Measurements from ENCODE around the gene PPM1H. TPM values are rescaled to one million over a fixed set of nuclear protein-coding genes. Genes with fewer than 3 reads are reported as not detected.
"Not testable (repeated sequence)": the region's sequence is repeated elsewhere in the genome, so short reads cannot be mapped to it uniquely, and the experiment has no call there.

PPM1H gene
- total and polyA plus RNA-seq, 4 donors, result 22.0 to 35.8 (median 26.0) TPM

DNA sequence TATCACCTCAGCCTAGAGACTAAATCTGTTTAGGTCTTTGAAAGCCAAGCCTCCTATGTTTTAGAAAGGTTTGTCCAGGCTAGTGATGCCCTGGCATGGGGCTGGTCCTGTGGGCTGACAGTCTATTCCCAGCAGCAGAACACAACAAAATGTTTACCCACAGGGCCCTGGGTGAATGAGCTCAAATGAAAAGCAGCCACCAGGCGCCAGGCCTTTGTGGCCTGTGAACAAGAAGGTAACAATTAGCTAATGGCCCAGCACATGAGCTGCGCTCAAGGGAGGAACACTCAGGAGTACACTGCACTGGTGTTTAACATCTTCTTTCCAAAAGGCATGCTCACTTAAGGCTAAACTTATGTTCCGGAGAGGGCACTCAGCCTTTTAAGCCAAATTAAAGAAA, 266.2 kb downstream of the PPM1H start:
- no peaks in the 10 kb centered on the region for H3K36me3 ChIP-seq (ENCODE audit: control insufficient read depth, insufficient read depth, low read length)
- no peak overlapping the region for H3K4me3 ChIP-seq (ENCODE audit: low read depth, low read length)
- no peaks in the 10 kb centered on the region for H3K4me1 ChIP-seq (ENCODE audit: control insufficient read depth, insufficient read depth, low read length)
- 62% methylated on average over 3 of the region's 3 CpGs for WGBS (ENCODE audit: insufficient coverage)
- H3K27ac ChIP-seq (ENCODE audit: low read depth, low read length), result no peak overlapping the region
- no peaks in the 10 kb centered on the region for H3K27me3 ChIP-seq (ENCODE audit: control insufficient read depth, insufficient read depth, low read length)
- no peaks in the 10 kb centered on the region for H3K9me3 ChIP-seq (ENCODE audit: control insufficient read depth, insufficient read depth, low read length)
- DNase-seq (ENCODE audit: low read depth in 4 of 6, low spot score in 6 of 6), result no peak

GRCh38 chr12:62664951-62665350, 270.0 kb downstream of the PPM1H start:
- H3K4me1 ChIP-seq (ENCODE audit: control insufficient read depth, insufficient read depth, low read length); H3K36me3 ChIP-seq (ENCODE audit: control insufficient read depth, insufficient read depth, low read length); H3K27ac ChIP-seq (ENCODE audit: low read depth, low read length); DNase-seq (ENCODE audit: low read depth in 4 of 6, low spot score in 6 of 6); H3K4me3 ChIP-seq (ENCODE audit: low read depth, low read length); H3K9me3 ChIP-seq (ENCODE audit: control insufficient read depth, insufficient read depth, low read length); H3K27me3 ChIP-seq (ENCODE audit: control insufficient read depth, insufficient read depth, low read length): not testable (repeated sequence)
- WGBS (ENCODE audit: insufficient coverage), result 80% methylated on average over 2 of the region's 5 CpGs

DNA sequence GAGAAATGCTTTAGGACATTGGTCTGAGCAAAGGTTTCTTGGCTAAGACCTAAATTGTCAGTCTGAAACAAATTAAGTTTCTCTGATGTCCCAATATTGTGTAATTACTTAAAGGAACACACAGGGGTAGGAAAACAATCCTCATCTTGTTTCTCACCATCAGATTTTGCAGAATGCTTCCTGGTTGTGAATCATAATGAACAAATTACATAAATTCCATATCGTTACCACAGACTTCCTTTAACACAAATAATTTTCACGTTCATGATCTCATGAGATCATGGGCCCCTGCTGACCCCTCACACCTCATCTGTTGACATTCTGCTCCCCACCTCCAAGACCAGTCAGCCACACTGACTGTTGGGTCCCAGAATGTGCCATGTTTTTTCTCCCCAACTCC, 274.2 kb downstream of the PPM1H start:
- H3K4me3 ChIP-seq (ENCODE audit: low read depth, low read length), result no peak overlapping the region
- H3K4me1 ChIP-seq (ENCODE audit: control insufficient read depth, insufficient read depth, low read length), result peaks cover 26% of the 10 kb centered on the region
- DNase-seq (ENCODE audit: low read depth in 4 of 6, low spot score in 6 of 6), result no peak
- H3K9me3 ChIP-seq (ENCODE audit: control insufficient read depth, insufficient read depth, low read length), result peaks cover 3% of the 10 kb centered on the region
- H3K36me3 ChIP-seq (ENCODE audit: control insufficient read depth, insufficient read depth, low read length), result no peaks in the 10 kb centered on the region
- whole genome bisulfite sequencing (ENCODE audit: insufficient coverage), result 89% methylated on average over 2 of the region's 2 CpGs
- H3K27me3 ChIP-seq (ENCODE audit: control insufficient read depth, insufficient read depth, low read length), result no peaks in the 10 kb centered on the region
- no peak overlapping the region for H3K27ac ChIP-seq (ENCODE audit: low read depth, low read length)

GRCh38 chr12:62659453-62660295, 275.3 kb downstream of the PPM1H start:
- Histone ChIP-seq H3K9me3 (ENCODE audit: control insufficient read depth, insufficient read depth, low read length) (peaks cover 3% of the 10 kb centered on the region), H3K4me1 (ENCODE audit: control insufficient read depth, insufficient read depth, low read length) (peaks cover 35% of the 10 kb centered on the region), H3K27me3 (ENCODE audit: control insufficient read depth, insufficient read depth, low read length) (no peaks in the 10 kb centered on the region), H3K36me3 (ENCODE audit: control insufficient read depth, insufficient read depth, low read length) (no peaks in the 10 kb centered on the region), H3K4me3 (ENCODE audit: low read depth, low read length) (no peak overlapping the region), H3K27ac (ENCODE audit: low read depth, low read length) (peak overlapping the region; percentile 61)
- DNase-seq (ENCODE audit: low read depth in 4 of 6, low spot score in 6 of 6), result peak in 2 of 6 donors; percentile 40 to 69
- 25% methylated on average over 3 of the region's 3 CpGs for WGBS (ENCODE audit: insufficient coverage)

DNA sequence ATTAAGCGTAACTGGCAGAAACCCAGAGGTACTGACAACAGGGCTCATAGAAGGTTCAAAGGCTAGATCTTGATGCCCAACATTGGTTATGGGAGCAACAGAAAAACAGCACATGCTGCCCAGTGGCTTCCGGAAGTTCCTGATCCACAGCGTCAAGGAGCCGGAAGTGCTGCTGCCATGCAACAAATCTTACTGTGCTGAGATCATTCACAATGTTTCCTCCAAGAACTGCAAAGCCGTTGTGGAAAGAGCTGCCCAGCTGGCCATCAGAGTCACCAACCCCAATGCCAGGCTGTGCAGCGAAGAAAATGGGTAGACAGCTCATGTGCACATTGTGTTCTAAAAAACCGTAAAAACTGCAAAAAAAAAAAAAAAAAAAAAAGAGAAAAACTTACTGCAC, 276.0 kb downstream of the PPM1H start:
- Histone ChIP-seq H3K27me3 (ENCODE audit: control insufficient read depth, insufficient read depth, low read length) (no peaks in the 10 kb centered on the region), H3K9me3 (ENCODE audit: control insufficient read depth, insufficient read depth, low read length) (peaks cover 3% of the 10 kb centered on the region), H3K36me3 (ENCODE audit: control insufficient read depth, insufficient read depth, low read length) (no peaks in the 10 kb centered on the region), H3K27ac (ENCODE audit: low read depth, low read length) (peak overlapping the region; percentile 25), H3K4me1 (ENCODE audit: control insufficient read depth, insufficient read depth, low read length) (peaks cover 43% of the 10 kb centered on the region), H3K4me3 (ENCODE audit: low read depth, low read length) (no peak overlapping the region)
- WGBS (ENCODE audit: insufficient coverage), result 54% methylated on average over 5 of the region's 7 CpGs
- DNase-seq (ENCODE audit: low read depth in 4 of 6, low spot score in 6 of 6), result peak in 1 of 6 donors; percentile 20

DNA sequence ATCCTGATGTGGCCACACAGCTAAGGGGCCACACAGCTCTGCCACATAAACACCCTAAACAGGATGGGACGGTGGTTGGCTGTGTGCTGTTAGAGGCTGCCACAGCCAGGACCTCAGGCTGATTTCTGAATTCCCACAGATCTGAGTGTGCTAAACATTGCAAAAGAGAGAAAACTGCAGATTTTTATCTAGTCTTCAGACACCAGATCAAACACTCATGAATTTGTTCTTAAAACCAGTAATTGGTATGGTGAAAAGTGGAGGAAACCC, 277.7 kb downstream of the PPM1H start:
- no CpG with 5 or more reads among the region's 1 CpG for WGBS (ENCODE audit: insufficient coverage)
- no peaks in the 10 kb centered on the region for H3K36me3 ChIP-seq (ENCODE audit: control insufficient read depth, insufficient read depth, low read length)

DNA sequence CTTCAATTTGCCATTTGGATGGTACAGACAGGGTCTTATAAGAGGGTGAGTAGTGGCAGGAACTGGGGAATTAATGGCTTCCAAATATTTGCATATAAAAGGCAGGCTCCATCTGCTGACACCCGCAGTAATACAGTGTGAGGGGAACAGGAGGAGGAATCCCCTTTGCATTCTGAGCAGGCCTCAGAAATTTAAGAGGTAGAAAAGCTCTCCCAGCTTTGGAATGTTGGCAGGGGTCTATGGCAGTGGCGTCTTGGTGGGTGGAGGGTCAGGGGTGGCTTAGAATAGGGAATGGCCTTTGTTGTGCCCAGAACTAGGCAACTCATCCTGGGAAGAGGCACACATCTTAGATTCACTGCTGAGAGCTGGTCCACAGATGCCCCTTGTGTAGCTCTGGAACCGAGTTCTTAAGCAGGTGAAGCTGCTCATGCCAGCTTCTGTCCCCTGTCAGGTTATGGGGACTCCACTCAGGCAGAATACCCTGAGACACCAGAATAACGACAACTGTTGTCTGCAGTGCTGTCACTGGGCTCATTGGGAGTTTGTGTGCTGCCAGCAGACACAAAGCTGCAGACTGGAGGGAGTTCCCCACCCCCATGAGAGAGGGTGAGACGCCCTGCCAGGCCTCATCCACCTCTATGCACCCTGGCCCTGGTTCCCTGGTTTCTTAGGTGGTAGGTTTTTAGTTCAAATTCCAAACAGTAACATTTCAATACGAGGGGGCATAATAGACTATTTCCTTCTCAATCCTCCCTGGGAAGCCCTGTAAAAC, 278.2 kb downstream of the PPM1H start:
- Histone ChIP-seq H3K27me3 (ENCODE audit: control insufficient read depth, insufficient read depth, low read length) (no peaks in the 10 kb centered on the region), H3K36me3 (ENCODE audit: control insufficient read depth, insufficient read depth, low read length) (no peaks in the 10 kb centered on the region), H3K27ac (ENCODE audit: low read depth, low read length) (peak overlapping the region; percentile 81), H3K4me3 (ENCODE audit: low read depth, low read length) (no peak overlapping the region), H3K4me1 (ENCODE audit: control insufficient read depth, insufficient read depth, low read length) (peaks cover 47% of the 10 kb centered on the region), H3K9me3 (ENCODE audit: control insufficient read depth, insufficient read depth, low read length) (peaks cover 3% of the 10 kb centered on the region)
- peak in 2 of 6 donors; percentile 67 to 84 for DNase-seq (ENCODE audit: low read depth in 4 of 6, low spot score in 6 of 6)
- WGBS (ENCODE audit: insufficient coverage), result 32% methylated on average over 3 of the region's 6 CpGs

More for the DNA sequence above, 277.7 kb downstream of the PPM1H start:
- Histone ChIP-seq H3K27me3 (ENCODE audit: control insufficient read depth, insufficient read depth, low read length) (no peaks in the 10 kb centered on the region), H3K9me3 (ENCODE audit: control insufficient read depth, insufficient read depth, low read length) (peaks cover 3% of the 10 kb centered on the region), H3K4me1 (ENCODE audit: control insufficient read depth, insufficient read depth, low read length) (peaks cover 47% of the 10 kb centered on the region), H3K4me3 (ENCODE audit: low read depth, low read length) (no peak overlapping the region), H3K27ac (ENCODE audit: low read depth, low read length) (peak overlapping the region; percentile 81)
- no peak for DNase-seq (ENCODE audit: low read depth in 4 of 6, low spot score in 6 of 6)

GRCh38 chr12:62655666-62656151, 279.2 kb downstream of the PPM1H start:
- DNase-seq (ENCODE audit: low read depth in 4 of 6, low spot score in 6 of 6), result peak in 4 of 6 donors; percentile 65 to 91 (median 82)
- Histone ChIP-seq H3K36me3 (ENCODE audit: control insufficient read depth, insufficient read depth, low read length) (no peaks in the 10 kb centered on the region), H3K4me3 (ENCODE audit: low read depth, low read length) (no peak overlapping the region), H3K27me3 (ENCODE audit: control insufficient read depth, insufficient read depth, low read length) (no peaks in the 10 kb centered on the region), H3K9me3 (ENCODE audit: control insufficient read depth, insufficient read depth, low read length) (peaks cover 3% of the 10 kb centered on the region), H3K4me1 (ENCODE audit: control insufficient read depth, insufficient read depth, low read length) (peaks cover 47% of the 10 kb centered on the region), H3K27ac (ENCODE audit: low read depth, low read length) (peak overlapping the region; percentile 81)
- WGBS (ENCODE audit: insufficient coverage), result 20% methylated on average over 4 of the region's 8 CpGs

- H3K4me1 ChIP-seq (ENCODE audit: control insufficient read depth, insufficient read depth, low read length), result peaks cover 47% of the 10 kb centered on the region
- no peak overlapping the region for H3K4me3 ChIP-seq (ENCODE audit: low read depth, low read length)
- H3K9me3 ChIP-seq (ENCODE audit: control insufficient read depth, insufficient read depth, low read length), result no peaks in the 10 kb centered on the region
- peak overlapping the region; percentile 81 for H3K27ac ChIP-seq (ENCODE audit: low read depth, low read length)
- peak in 1 of 6 donors; percentile 68 for DNase-seq (ENCODE audit: low read depth in 4 of 6, low spot score in 6 of 6)
- H3K36me3 ChIP-seq (ENCODE audit: control insufficient read depth, insufficient read depth, low read length), result no peaks in the 10 kb centered on the region
- 65% methylated on average over 19 of the region's 21 CpGs for WGBS (ENCODE audit: insufficient coverage)
- H3K27me3 ChIP-seq (ENCODE audit: control insufficient read depth, insufficient read depth, low read length), result no peaks in the 10 kb centered on the region
Observed at GRCh38 chr12:62654326-62655241, 280.4 kb downstream of the PPM1H start.
